Neural progenitor cell (in vitro differentiated cells): Measurements from ENCODE around the gene CCND2. TPM values are rescaled to one million over a fixed set of nuclear protein-coding genes. Genes with fewer than 3 reads are reported as not detected.

ENCODE experiments used
- DNase-seq: peaks from one replicate; pipeline ENCODE4 v3.0.0-alpha.2; 2016; ENCODE audit warnings: low spot score
- H2AFZ ChIP-seq: fragments of 200-600 bp; sonication (generic); replicated peaks from 2 replicates; pipeline ENCODE4 v1.6.1; 2016; ENCODE audit warnings: antibody characterized with exemption
- H3F3A ChIP-seq: fragments of 200-600 bp; sonication (generic); 2 replicates; pipeline ENCODE4 v1.6.1; 2016; ENCODE audit warnings: antibody characterized with exemption, low read depth
- H3K27ac ChIP-seq: fragments of 200-600 bp; sonication (generic); 2 replicates; pipeline ENCODE4 v1.5.1; 2016; ENCODE audit warnings: mild to moderate bottlenecking
- H3K27me3 ChIP-seq: fragments of 200-600 bp; sonication (generic); 2 replicates; pipeline ENCODE4 v1.6.1; 2016; ENCODE audit warnings: mild to moderate bottlenecking, moderate library complexity
- H3K36me3 ChIP-seq: fragments of 200-600 bp; sonication (generic); 2 replicates; pipeline ENCODE4 v1.5.1; 2016
- H3K4me1 ChIP-seq: fragments of 200-600 bp; sonication (generic); 2 replicates; pipeline ENCODE4 v1.6.1; 2016; ENCODE audit warnings: mixed run types
- H3K4me2 ChIP-seq: fragments of 200-600 bp; sonication (generic); 2 replicates; pipeline ENCODE4 v1.6.1; 2016
- H3K4me3 ChIP-seq: fragments of 200-600 bp; sonication (generic); 2 replicates; pipeline ENCODE4 v1.5.1; 2016
- H3K79me2 ChIP-seq: fragments of 200-600 bp; sonication (generic); 2 replicates; pipeline ENCODE4 v1.6.1; 2016; ENCODE audit warnings: low read depth
- H3K9ac ChIP-seq: fragments of 200-600 bp; sonication (generic); 2 replicates; pipeline ENCODE4 v1.6.1; 2016
- H3K9me3 ChIP-seq: fragments of 200-600 bp; sonication (generic); 2 replicates; pipeline ENCODE4 v1.5.1; 2016; ENCODE audit warnings: low read depth
- H4K20me1 ChIP-seq: fragments of 200-600 bp; sonication (generic); 2 replicates; pipeline ENCODE4 v1.6.1; 2016; ENCODE audit warnings: low read depth
- H3K27ac Mint-ChIP-seq: 3 replicates; pipeline ENCODE4 v1.8.0; 2021; ENCODE audit warnings: mixed read lengths
- H3K27me3 Mint-ChIP-seq: 2 replicates; pipeline ENCODE4 v1.8.0; 2022; ENCODE audit warnings: low read depth, mild to moderate bottlenecking, inconsistent platforms, moderate library complexity, mixed read lengths; ENCODE audit not compliant: insufficient read depth
- H3K36me3 Mint-ChIP-seq: 3 replicates; pipeline ENCODE4 v1.8.0; 2021; ENCODE audit warnings: mixed read lengths
- H3K4me1 Mint-ChIP-seq: 3 replicates; pipeline ENCODE4 v1.8.0; 2021; ENCODE audit warnings: mixed read lengths
- H3K4me3 Mint-ChIP-seq: 3 replicates; pipeline ENCODE4 v1.8.0; 2021; ENCODE audit warnings: mild to moderate bottlenecking, moderate library complexity, mixed read lengths
- H3K9me3 Mint-ChIP-seq: 3 replicates; pipeline ENCODE4 v1.8.0; 2020; ENCODE audit warnings: mixed read lengths
- EZH2 ChIP-seq: fragments of 200-600 bp; sonication (generic); IDR thresholded peaks from 2 replicates; pipeline ENCODE4 v1.6.1; 2017; ENCODE audit warnings: antibody characterized with exemption, mild to moderate bottlenecking, moderate library complexity
- EZH2phosphoT487 ChIP-seq: fragments of 200-600 bp; sonication (generic); IDR thresholded peaks from 2 replicates; pipeline ENCODE4 v1.6.1; 2017; ENCODE audit warnings: antibody characterized with exemption
- total RNA-seq: library from RNA; depleted of rRNA; stranded (reverse); fragments of >200 nt; gene quantifications from 2 replicates; pipeline ENCODE4 v1.2.3, GENCODE V29; 2015; ENCODE audit warnings: low replicate concordance
- TF ChIP-seq, protein P1 (sequence below): fragments of 200-600 bp; sonication (generic); IDR thresholded peaks from 2 replicates; pipeline ENCODE4 v1.5.1; 2017; ENCODE audit warnings: antibody characterized with exemption, mild to moderate bottlenecking

Gene CCND2
- total RNA-seq, 1 donor from 2014 or later, result 95.8 TPM

DNA sequence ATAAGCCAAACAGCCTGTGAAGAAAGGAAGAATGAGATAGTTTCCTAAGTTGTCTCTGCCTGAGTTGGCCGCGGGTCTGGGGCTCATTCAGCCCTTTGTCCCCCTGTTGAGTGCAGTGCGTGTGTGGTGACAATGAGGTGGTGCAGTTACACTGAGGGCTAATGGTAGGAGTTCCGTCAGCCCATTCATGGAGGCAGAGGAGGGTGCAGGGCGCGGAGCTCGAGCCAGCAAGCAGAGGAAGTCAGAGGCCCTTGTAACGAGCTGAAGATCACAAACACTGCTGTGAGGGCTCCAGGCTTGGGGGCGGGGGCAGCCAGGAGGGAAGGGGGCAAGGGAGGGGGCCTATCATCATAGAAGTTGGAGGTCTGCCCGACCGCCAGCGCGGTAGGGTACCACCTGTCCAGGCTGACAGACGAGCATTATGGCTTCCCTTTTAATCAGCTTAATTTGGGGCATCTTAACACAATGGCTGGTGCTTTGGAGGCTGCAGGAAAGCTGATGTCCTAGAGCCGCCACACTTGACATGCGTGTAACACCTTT, 20.5 kb downstream of the CCND2 start:
- H3K27ac ChIP-seq, result peak overlapping the region; percentile 87
- peak; percentile 72 for DNase-seq
- Mint-ChIP-seq H3K27me3 (peaks cover 2% of the 10 kb centered on the region), H3K4me1 (peaks cover 48% of the 10 kb centered on the region), H3K36me3 (peaks cover 58% of the 10 kb centered on the region), H3K4me3 (peak overlapping the region; percentile 9), H3K27ac (peak overlapping the region; percentile 65), H3K9me3 (no peaks in the 10 kb centered on the region)
- peaks cover 25% of the 10 kb centered on the region for H3F3A ChIP-seq
- peaks cover 34% of the 10 kb centered on the region for H3K79me2 ChIP-seq
- H2AFZ ChIP-seq, result no peak overlapping the region
- TF ChIP-seq EZH2, result no peak
- TF ChIP-seq EZH2phosphoT487, result no peak
- TF ChIP-seq, protein P1, sequence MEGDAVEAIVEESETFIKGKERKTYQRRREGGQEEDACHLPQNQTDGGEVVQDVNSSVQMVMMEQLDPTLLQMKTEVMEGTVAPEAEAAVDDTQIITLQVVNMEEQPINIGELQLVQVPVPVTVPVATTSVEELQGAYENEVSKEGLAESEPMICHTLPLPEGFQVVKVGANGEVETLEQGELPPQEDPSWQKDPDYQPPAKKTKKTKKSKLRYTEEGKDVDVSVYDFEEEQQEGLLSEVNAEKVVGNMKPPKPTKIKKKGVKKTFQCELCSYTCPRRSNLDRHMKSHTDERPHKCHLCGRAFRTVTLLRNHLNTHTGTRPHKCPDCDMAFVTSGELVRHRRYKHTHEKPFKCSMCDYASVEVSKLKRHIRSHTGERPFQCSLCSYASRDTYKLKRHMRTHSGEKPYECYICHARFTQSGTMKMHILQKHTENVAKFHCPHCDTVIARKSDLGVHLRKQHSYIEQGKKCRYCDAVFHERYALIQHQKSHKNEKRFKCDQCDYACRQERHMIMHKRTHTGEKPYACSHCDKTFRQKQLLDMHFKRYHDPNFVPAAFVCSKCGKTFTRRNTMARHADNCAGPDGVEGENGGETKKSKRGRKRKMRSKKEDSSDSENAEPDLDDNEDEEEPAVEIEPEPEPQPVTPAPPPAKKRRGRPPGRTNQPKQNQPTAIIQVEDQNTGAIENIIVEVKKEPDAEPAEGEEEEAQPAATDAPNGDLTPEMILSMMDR, result no peak
- peak overlapping the region; percentile 18 for H3K4me3 ChIP-seq
- H3K4me2 ChIP-seq, result peak overlapping the region; percentile 72
- no peaks in the 10 kb centered on the region for H3K36me3 ChIP-seq
- H3K9ac ChIP-seq, result no peak overlapping the region
- H4K20me1 ChIP-seq, result peaks cover 92% of the 10 kb centered on the region
- peaks cover 38% of the 10 kb centered on the region for H3K4me1 ChIP-seq
- H3K9me3 ChIP-seq, result no peaks in the 10 kb centered on the region
- H3K27me3 ChIP-seq, result no peaks in the 10 kb centered on the region

DNA sequence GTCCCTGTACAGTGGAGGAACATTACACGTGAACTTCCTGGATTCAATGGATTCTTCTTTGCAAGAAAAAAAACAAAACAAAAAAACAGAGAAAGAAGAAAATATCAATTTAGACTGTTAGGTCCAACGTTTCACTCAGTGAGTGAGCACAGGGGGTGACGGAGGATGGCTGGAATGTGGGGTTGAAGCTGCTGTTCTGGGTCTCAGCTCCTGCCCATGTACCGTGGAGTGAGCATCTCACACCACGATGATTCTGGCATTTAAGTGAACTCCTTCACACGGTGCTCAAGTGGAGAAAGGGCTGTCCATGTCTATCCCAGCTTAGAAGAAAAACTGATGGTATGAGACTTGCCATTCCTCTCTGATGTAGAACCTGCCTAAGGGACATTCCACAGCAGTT, 23.2 kb downstream of the CCND2 start:
- Histone ChIP-seq H2AFZ (no peak overlapping the region), H3K27ac (no peak overlapping the region), H3K4me3 (no peak overlapping the region), H3K4me1 (peaks cover 28% of the 10 kb centered on the region), H3F3A (peaks cover 19% of the 10 kb centered on the region), H3K79me2 (peaks cover 20% of the 10 kb centered on the region), H3K9ac (no peak overlapping the region), H3K27me3 (no peaks in the 10 kb centered on the region), H3K9me3 (no peaks in the 10 kb centered on the region), H3K4me2 (no peak overlapping the region), H4K20me1 (peaks cover 79% of the 10 kb centered on the region), H3K36me3 (no peaks in the 10 kb centered on the region)
- no peaks in the 10 kb centered on the region for H3K27me3 Mint-ChIP-seq
- H3K36me3 Mint-ChIP-seq, result peaks cover 62% of the 10 kb centered on the region
- no peak overlapping the region for H3K4me3 Mint-ChIP-seq
- no peak for DNase-seq
- no peak overlapping the region for H3K27ac Mint-ChIP-seq
- TF ChIP-seq, protein P1, result no peak
- TF ChIP-seq EZH2 (no peak), EZH2phosphoT487 (no peak)
- peaks cover 27% of the 10 kb centered on the region for H3K4me1 Mint-ChIP-seq
- no peaks in the 10 kb centered on the region for H3K9me3 Mint-ChIP-seq

DNA sequence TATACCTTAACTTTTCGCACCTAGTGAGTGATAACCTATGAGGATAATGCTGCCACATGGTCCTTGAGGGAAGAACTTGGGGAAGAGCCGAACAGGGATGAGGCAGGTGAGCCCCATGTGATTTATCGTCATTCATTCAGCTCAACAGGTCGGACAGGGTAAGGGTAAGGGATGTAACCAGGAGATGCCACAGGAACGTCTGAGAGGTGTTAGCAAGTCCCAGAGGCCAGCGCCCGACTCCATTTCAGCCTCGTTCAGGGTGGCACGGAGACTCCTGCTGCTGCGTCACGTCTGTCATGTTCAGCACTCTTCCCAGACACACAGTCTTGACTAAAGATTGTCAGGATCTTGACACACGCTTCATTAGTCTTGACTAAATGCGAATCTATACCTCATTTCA, 24.1 kb downstream of the CCND2 start:
- Mint-ChIP-seq H3K4me3 (no peak overlapping the region), H3K27ac (no peak overlapping the region), H3K27me3 (peaks cover 2% of the 10 kb centered on the region), H3K4me1 (peaks cover 20% of the 10 kb centered on the region), H3K36me3 (peaks cover 65% of the 10 kb centered on the region), H3K9me3 (no peaks in the 10 kb centered on the region)
- Histone ChIP-seq H4K20me1 (peaks cover 79% of the 10 kb centered on the region), H3K9ac (no peak overlapping the region), H2AFZ (no peak overlapping the region), H3K36me3 (no peaks in the 10 kb centered on the region), H3K9me3 (no peaks in the 10 kb centered on the region), H3K27ac (no peak overlapping the region), H3F3A (peaks cover 15% of the 10 kb centered on the region), H3K4me3 (no peak overlapping the region), H3K4me2 (no peak overlapping the region), H3K27me3 (no peaks in the 10 kb centered on the region), H3K4me1 (peaks cover 23% of the 10 kb centered on the region), H3K79me2 (peaks cover 18% of the 10 kb centered on the region)
- no peak for TF ChIP-seq EZH2
- DNase-seq, result no peak

DNA sequence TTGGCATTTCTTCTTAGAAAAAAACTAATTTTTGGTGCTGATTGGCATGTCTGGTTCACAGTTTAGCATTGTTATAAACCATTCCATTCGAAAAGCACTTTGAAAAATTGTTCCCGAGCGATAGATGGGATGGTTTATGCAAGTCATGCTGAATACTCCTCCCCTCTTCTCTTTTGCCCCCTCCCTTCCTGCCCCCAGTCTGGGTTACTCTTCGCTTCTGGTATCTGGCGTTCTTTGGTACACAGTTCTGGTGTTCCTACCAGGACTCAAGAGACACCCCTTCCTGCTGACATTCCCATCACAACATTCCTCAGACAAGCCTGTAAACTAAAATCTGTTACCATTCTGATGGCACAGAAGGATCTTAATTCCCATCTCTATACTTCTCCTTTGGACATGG, 27.3 kb downstream of the CCND2 start:
- H3K36me3 ChIP-seq, result no peaks in the 10 kb centered on the region
- H3K27me3 ChIP-seq, result no peaks in the 10 kb centered on the region
- peaks cover 6% of the 10 kb centered on the region for H3F3A ChIP-seq
- no peak overlapping the region for H2AFZ ChIP-seq
- DNase-seq, result no peak
- Mint-ChIP-seq H3K36me3 (peaks cover 55% of the 10 kb centered on the region), H3K27me3 (peaks cover 2% of the 10 kb centered on the region), H3K27ac (no peak overlapping the region), H3K4me1 (no peaks in the 10 kb centered on the region), H3K4me3 (no peak overlapping the region), H3K9me3 (no peaks in the 10 kb centered on the region)
- TF ChIP-seq EZH2phosphoT487, result no peak
- TF ChIP-seq, protein P1, result no peak
- TF ChIP-seq EZH2, result no peak
- H3K79me2 ChIP-seq, result no peaks in the 10 kb centered on the region
- no peaks in the 10 kb centered on the region for H3K4me1 ChIP-seq
- no peak overlapping the region for H3K27ac ChIP-seq
- no peak overlapping the region for H3K9ac ChIP-seq
- H3K4me2 ChIP-seq, result no peak overlapping the region
- peaks cover 56% of the 10 kb centered on the region for H4K20me1 ChIP-seq
- H3K9me3 ChIP-seq, result no peaks in the 10 kb centered on the region
- H3K4me3 ChIP-seq, result no peak overlapping the region
